ENCODE measurements around the gene ARHGEF7.

DNA sequence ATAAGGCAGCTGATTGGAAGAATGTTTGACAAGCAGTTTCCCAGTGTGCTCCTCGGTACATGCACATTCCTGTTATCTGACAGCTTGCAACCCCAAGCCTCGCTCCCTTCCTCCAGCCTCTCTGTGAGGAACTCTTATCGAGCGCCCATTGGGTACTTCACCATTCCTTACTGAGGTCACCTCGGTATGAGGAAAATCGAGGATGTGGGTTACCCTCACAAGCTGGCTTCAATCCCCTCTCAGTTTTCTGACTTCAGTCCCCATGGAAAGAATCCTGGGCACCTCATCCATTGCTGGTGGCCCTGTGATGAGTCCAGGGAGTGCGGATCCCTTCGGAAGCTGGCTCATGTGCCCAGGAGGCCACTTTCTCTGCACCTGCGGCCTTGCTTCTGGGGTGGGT lies 222.6 kb downstream of the ARHGEF7 start:
- no peak for TF ChIP-seq ZNF274 (IDR thresholded peaks at IDR 0.05; ENCODE audit: low read depth, low read length)
- no peak for TF ChIP-seq SUZ12 (IDR thresholded peaks at IDR 0.05; ENCODE audit: extremely low read depth, insufficient read depth, insufficient read length)
